Epithelial cell of proximal tubule (primary cell): ENCODE measurements around the gene AOAH. TPM values are rescaled to one million over a fixed set of nuclear protein-coding genes. Genes with fewer than 3 reads are reported as not detected.
A peak's percentile ranks its signal among the peaks of the same experiment; 100 is the strongest.

Experiments
- DNase-seq: peaks from one replicate; pipeline ENCODE4 v3.0.0-alpha.2; 2011; ENCODE audit warnings: low read depth
- H3K4me3 ChIP-seq: 2 replicates; pipeline ENCODE4 v1.5.1; 2011; ENCODE audit warnings: low read depth, mild to moderate bottlenecking, low read length
- CTCF ChIP-seq: conservative IDR thresholded peaks from 2 replicates; pipeline ENCODE4 v1.5.1; 2012; ENCODE audit warnings: low read depth, mild to moderate bottlenecking, low read length
- total RNA-seq: library from RNA; depleted of rRNA; stranded (reverse); fragments of >200 nt; gene quantifications from 2 replicates; pipeline ENCODE4 v1.2.3, GENCODE V29; 2015

AOAH gene
- total RNA-seq, 1 donor from 2014 or later, result 1.2 TPM

GRCh38 chr7:36526863-36527548 lies 197.3 kb downstream of the AOAH start:
- no peak for TF ChIP-seq CTCF
- no peak overlapping the region for H3K4me3 ChIP-seq
- DNase-seq, result peak; percentile 85

- no peak for DNase-seq
- H3K4me3 ChIP-seq, result no peak overlapping the region
- TF ChIP-seq CTCF, result no peak
These were observed 200.8 kb downstream of the AOAH start for GRCh38 chr7:36523371-36524101.

- no peak for DNase-seq
- H3K4me3 ChIP-seq, result no peak overlapping the region
- no peak for TF ChIP-seq CTCF
These were observed 201.8 kb downstream of the AOAH start for GRCh38 chr7:36522453-36523007.

GRCh38 chr7:36521911-36522310 lies 202.4 kb downstream of the AOAH start:
- TF ChIP-seq CTCF, result no peak
- no peak for DNase-seq
- H3K4me3 ChIP-seq, result no peak overlapping the region

- no peak for DNase-seq
- no peak overlapping the region for H3K4me3 ChIP-seq
- TF ChIP-seq CTCF, result no peak
These were observed 203.2 kb downstream of the AOAH start for GRCh38 chr7:36521133-36521532.

GRCh38 chr7:36515847-36516246 lies 208.4 kb downstream of the AOAH start:
- no peak for DNase-seq
- no peak overlapping the region for H3K4me3 ChIP-seq
- no peak for TF ChIP-seq CTCF
